GM18868 (cell line): ENCODE data around the gene PRPF40A.
"Not testable (repeated sequence)": the region's sequence is repeated elsewhere in the genome, so short reads cannot be mapped to it uniquely, and the experiment has no call there.

Source experiments
- ATAC-seq: cut with Tn5 transposase; IDR thresholded peaks from one replicate; pipeline ENCODE4 v1.9.1; 2021; ENCODE audit warnings: mild to moderate bottlenecking, moderate library complexity; ENCODE audit not compliant: unreplicated experiment

PRPF40A gene

GRCh38 chr2:152717228-152718075, at the start of gene PRPF40A:
TSS of gene PRPF40A (minus strand) at chr2:152717461. CDS start at chr2:152717439, 22 bp downstream.
- ATAC-seq, result peak; percentile 58

- no peak for ATAC-seq
Measured at GRCh38 chr2:152766928-152767327, 49.7 kb upstream of the PRPF40A start.

GRCh38 chr2:152763651-152764050, 46.4 kb upstream of the PRPF40A start:
- ATAC-seq, result no peak

- not testable (repeated sequence) for ATAC-seq
Measured at GRCh38 chr2:152763208-152763607, 45.9 kb upstream of the PRPF40A start.

- no peak for ATAC-seq
Measured at GRCh38 chr2:152762202-152762601, 44.9 kb upstream of the PRPF40A start.

- ATAC-seq, result no peak
Measured at GRCh38 chr2:152761214-152761613, 44.0 kb upstream of the PRPF40A start.

- no peak for ATAC-seq
Measured at GRCh38 chr2:152759290-152760072, 42.2 kb upstream of the PRPF40A start.

- ATAC-seq, result no peak
Measured at GRCh38 chr2:152755029-152755428, 37.8 kb upstream of the PRPF40A start.

GRCh38 chr2:152747751-152748150, 30.5 kb upstream of the PRPF40A start:
- ATAC-seq, result not testable (repeated sequence)

- peak; percentile 80 for ATAC-seq
Measured at GRCh38 chr2:152743002-152743401, 25.7 kb upstream of the PRPF40A start.

GRCh38 chr2:152740743-152741328, 23.6 kb upstream of the PRPF40A start:
- peak; percentile 85 for ATAC-seq

GRCh38 chr2:152739705-152740104, 22.4 kb upstream of the PRPF40A start:
- ATAC-seq, result not testable (repeated sequence)

- ATAC-seq, result no peak
Measured at GRCh38 chr2:152738438-152738837, 21.2 kb upstream of the PRPF40A start.

GRCh38 chr2:152737509-152737908, 20.2 kb upstream of the PRPF40A start:
- not testable (repeated sequence) for ATAC-seq

- peak; percentile 97 for ATAC-seq
Measured at GRCh38 chr2:152730591-152731333, 13.5 kb upstream of the PRPF40A start.

GRCh38 chr2:152729844-152730243, 12.6 kb upstream of the PRPF40A start:
- no peak for ATAC-seq

GRCh38 chr2:152723918-152724317, 6.7 kb upstream of the PRPF40A start:
- no peak for ATAC-seq

- not testable (repeated sequence) for ATAC-seq
Measured at GRCh38 chr2:152722639-152723038, 5.4 kb upstream of the PRPF40A start.

- ATAC-seq, result no peak
Measured at GRCh38 chr2:152720794-152721193, 3.5 kb upstream of the PRPF40A start.

- peak; percentile 22 for ATAC-seq
Measured at GRCh38 chr2:152718909-152719645, 1.8 kb upstream of the PRPF40A start.
